Stimulated activated CD4-positive, alpha-beta T cell treated with anti-CD3 and anti-CD28 coated beads, TNF-alpha, amount 100 ng/mL, for 4 hours (primary cell): ENCODE results near the gene C2orf92.
A peak's percentile ranks its signal among the peaks of the same experiment; 100 is the strongest.
"Not testable (repeated sequence)": the region's sequence is repeated elsewhere in the genome, so short reads cannot be mapped to it uniquely, and the experiment has no call there.

Experiments used
- DNase-seq, 3 experiments: peaks; one replicate each; pipeline ENCODE4 v3.0.0-alpha.2; 2020; ENCODE audit warnings: low read depth in 3 of 3

The C2orf92 gene

GRCh38 chr2:97693476-97693875 is 24.0 kb downstream of the C2orf92 start:
- DNase-seq, result no peak

- no peak for DNase-seq
These were observed 26.2 kb downstream of the C2orf92 start for GRCh38 chr2:97695744-97696143.

GRCh38 chr2:97697252-97698235 is 28.0 kb downstream of the C2orf92 start:
- DNase-seq, result peak; percentile 80 to 92 (median 91)

- no peak for DNase-seq
These were observed 29.0 kb downstream of the C2orf92 start for GRCh38 chr2:97698530-97698929.

- peak in 1 of 3 experiments; percentile 38 for DNase-seq
These were observed 30.4 kb downstream of the C2orf92 start for GRCh38 chr2:97699765-97700444.

GRCh38 chr2:97701186-97701585 is 31.7 kb downstream of the C2orf92 start:
- no peak for DNase-seq

- DNase-seq, result no peak
These were observed 32.4 kb downstream of the C2orf92 start for GRCh38 chr2:97701851-97702465.

GRCh38 chr2:97702731-97703470 is 33.4 kb downstream of the C2orf92 start:
- DNase-seq, result no peak

GRCh38 chr2:97703741-97704140 is 34.2 kb downstream of the C2orf92 start:
- DNase-seq, result no peak

- DNase-seq, result no peak
These were observed 35.5 kb downstream of the C2orf92 start for GRCh38 chr2:97704989-97705388.

- no peak for DNase-seq
These were observed 36.6 kb downstream of the C2orf92 start for GRCh38 chr2:97706112-97706511.

GRCh38 chr2:97706708-97707345 is 37.3 kb downstream of the C2orf92 start:
- no peak for DNase-seq

- DNase-seq, result no peak
These were observed 38.0 kb downstream of the C2orf92 start for GRCh38 chr2:97707362-97708047.

- DNase-seq, result no peak
These were observed 38.5 kb downstream of the C2orf92 start for GRCh38 chr2:97708048-97708380.

GRCh38 chr2:97708608-97709007 is 39.1 kb downstream of the C2orf92 start:
- no peak for DNase-seq

GRCh38 chr2:97711394-97711711 is 41.8 kb downstream of the C2orf92 start:
- DNase-seq, result no peak

GRCh38 chr2:97712175-97712574 is 42.7 kb downstream of the C2orf92 start:
- DNase-seq, result not testable (repeated sequence)

GRCh38 chr2:97712693-97713295 is 43.3 kb downstream of the C2orf92 start:
- DNase-seq, result peak; percentile 35 to 50 (median 39)

- peak; percentile 33 to 46 (median 43) for DNase-seq
These were observed 44.0 kb downstream of the C2orf92 start, which contains the start of gene ZAP70 for GRCh38 chr2:97713296-97714083. Gene ZAP70 (plus strand): TSS chr2:97713576. CDS start chr2:97724037, 10,461 bp downstream.
